Psoas muscle (tissue), 8 donors: ENCODE results near the gene B3GNT4. TPM values are rescaled to one million over a fixed set of nuclear protein-coding genes. Genes with fewer than 3 reads are reported as not detected.
A peak's percentile ranks its signal among the peaks of the same experiment; 100 is the strongest.

Experiments
- ATAC-seq, 4 donors: fragments of 200-7000 bp; cut with Tn5 transposase; one replicate each; pipeline ENCODE4 v1.9.1; 2020; ENCODE audit warnings: moderate library complexity in 3 of 4, mild to moderate bottlenecking in 2 of 4
- DNase-seq, 2 donors: peaks; one replicate each; pipeline ENCODE4 v3.0.0-alpha.2; 2020
- H3K27ac ChIP-seq: fragments of 200-600 bp; one replicate; pipeline ENCODE4 v1.8.0; 2022
- H3K27me3 ChIP-seq, 3 donors: fragments of 200-600 bp in 1 of 3; one replicate each; pipeline versions ENCODE4 v1.6.1 to v1.8.0; 2013 to 2022; ENCODE audit warnings: low read length in 2 of 3, mild to moderate bottlenecking in 2 of 3, moderate library complexity in 1 of 3; ENCODE audit not compliant: insufficient read depth in 3 of 3
- H3K36me3 ChIP-seq, 2 donors: fragments of 200-600 bp in 1 of 2; one replicate each; pipeline versions ENCODE4 v1.6.1 to v1.8.0; 2013 to 2022; ENCODE audit warnings: low read depth in 1 of 2, mild to moderate bottlenecking in 1 of 2, moderate library complexity in 1 of 2; ENCODE audit not compliant: insufficient read depth in 1 of 2
- H3K4me1 ChIP-seq: fragments of 200-600 bp; one replicate; pipeline ENCODE4 v1.8.0; 2022
- H3K4me3 ChIP-seq: fragments of 200-600 bp; one replicate; pipeline ENCODE4 v1.8.0; 2022; ENCODE audit warnings: mild to moderate bottlenecking
- H3K9me3 ChIP-seq: fragments of 200-600 bp; one replicate; pipeline ENCODE4 v1.8.0; 2022
- WGBS, 3 donors: extraction: QIAGEN DNeasy Blood & Tissue Kit; methylation state at CpG; one replicate each; pipeline versions ENCODE4 v1.1.6 to v1.1.7; 2013; 5-methylcytosine and 5-hydroxymethylcytosine counted together
- intact Hi-C, 2 donors: fragments of 100-400 bp; cut with DNase I; formaldehyde crosslinking; loops; one replicate each; pipeline versions ENCODE4 v1.11.0 to v1.14.2; 2022
- polyA plus RNA-seq, 3 donors: library from polyadenylated mRNA; stranded (reverse); fragments of 200-250 nt; gene quantifications; one replicate each; pipeline ENCODE4 v1.2.3, GENCODE V29; 2013
- total RNA-seq, 4 donors: library from RNA; stranded (reverse); fragmentation: NEBNext Ultra II Directional in 2 of 4; extraction: Animal tissue kit (Norgen Biotek cat#: 25700) in 2 of 4; gene quantifications; one replicate each; pipeline versions ENCODE4 v1.2.1 to v1.2.4, GENCODE V29; 2021 to 2023
- TF ChIP-seq, protein P1 (sequence below): fragments of 200-600 bp; IDR thresholded peaks from one replicate; pipeline ENCODE4 v1.8.0; 2022; ENCODE audit warnings: antibody characterized with exemption
- donor health status: healthy with polysubstance abuse.
- donor health status: DM: no; HTN: no; CAD: no; lungs with moderate emphysema.
- donor health status: Bipolar disorder and iron deficiency.
- donor health status: healthy.
- donor health status: DM: yes; HTN: yes; CAD: no.
- donor health status: DM: no; HTN: no; CAD: no.
- donor health status: DM: no; HTN: no; CAD: no.
- donor health status: DM: yes; HTN: yes; CAD: no.

Gene B3GNT4
- total and polyA plus RNA-seq, 7 donors: 0.30 to 1.3 (median 0.43) TPM; not detected in 3

DNA sequence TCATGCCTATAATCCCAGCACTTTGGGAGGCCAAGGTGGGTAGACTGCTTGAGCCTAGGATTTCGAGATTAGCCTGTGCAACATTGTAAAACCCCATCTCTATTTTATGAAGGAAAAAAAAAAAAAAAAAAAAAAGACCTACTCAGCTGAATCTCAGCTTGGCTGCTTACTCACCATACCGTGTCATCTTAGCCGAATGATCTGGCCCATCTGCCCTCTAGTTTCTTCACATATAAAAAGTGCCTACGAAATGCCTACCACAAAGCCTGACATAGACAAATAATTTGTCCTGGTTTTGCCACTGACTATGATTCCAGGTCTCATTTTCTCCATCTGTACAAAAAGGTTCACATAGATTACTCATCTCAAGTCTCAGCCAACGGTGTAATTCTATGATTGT lies 12.3 kb downstream of the B3GNT4 start:
- Histone ChIP-seq H3K36me3 (peaks cover 21 to 98% of the 10 kb centered on the region in 2 donors), H3K27ac (no peak overlapping the region), H3K27me3 (no peaks in the 10 kb centered on the region), H3K4me1 (no peaks in the 10 kb centered on the region), H3K9me3 (no peaks in the 10 kb centered on the region), H3K4me3 (no peak overlapping the region)
- DNase-seq (no peak), ATAC-seq (no peak)
- WGBS, 3 donors: 76 to 91% (median 81%) methylated on average over 5 of the region's 5 CpGs
- TF ChIP-seq, protein P1, sequence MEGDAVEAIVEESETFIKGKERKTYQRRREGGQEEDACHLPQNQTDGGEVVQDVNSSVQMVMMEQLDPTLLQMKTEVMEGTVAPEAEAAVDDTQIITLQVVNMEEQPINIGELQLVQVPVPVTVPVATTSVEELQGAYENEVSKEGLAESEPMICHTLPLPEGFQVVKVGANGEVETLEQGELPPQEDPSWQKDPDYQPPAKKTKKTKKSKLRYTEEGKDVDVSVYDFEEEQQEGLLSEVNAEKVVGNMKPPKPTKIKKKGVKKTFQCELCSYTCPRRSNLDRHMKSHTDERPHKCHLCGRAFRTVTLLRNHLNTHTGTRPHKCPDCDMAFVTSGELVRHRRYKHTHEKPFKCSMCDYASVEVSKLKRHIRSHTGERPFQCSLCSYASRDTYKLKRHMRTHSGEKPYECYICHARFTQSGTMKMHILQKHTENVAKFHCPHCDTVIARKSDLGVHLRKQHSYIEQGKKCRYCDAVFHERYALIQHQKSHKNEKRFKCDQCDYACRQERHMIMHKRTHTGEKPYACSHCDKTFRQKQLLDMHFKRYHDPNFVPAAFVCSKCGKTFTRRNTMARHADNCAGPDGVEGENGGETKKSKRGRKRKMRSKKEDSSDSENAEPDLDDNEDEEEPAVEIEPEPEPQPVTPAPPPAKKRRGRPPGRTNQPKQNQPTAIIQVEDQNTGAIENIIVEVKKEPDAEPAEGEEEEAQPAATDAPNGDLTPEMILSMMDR: no peak
- intact Hi-C loops: no loop called here

DNA sequence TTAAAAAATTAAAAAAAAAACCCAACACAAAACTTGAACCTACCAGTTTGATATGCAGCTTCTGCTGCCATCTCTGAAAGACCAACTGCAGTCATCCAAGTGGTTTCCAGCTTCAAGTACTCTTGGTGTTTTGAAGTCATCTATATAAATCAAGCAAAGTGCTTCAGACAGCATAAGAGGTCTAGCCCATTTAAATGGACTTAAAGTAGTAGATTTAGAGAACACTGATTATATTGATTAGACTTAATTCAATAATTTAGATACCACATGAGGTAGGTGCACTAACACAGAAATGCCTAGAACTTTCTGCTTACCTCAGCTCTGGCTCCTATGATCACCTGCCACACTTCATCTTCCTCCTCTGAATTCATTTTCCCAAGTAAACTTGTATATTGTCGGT lies 12.9 kb downstream of the B3GNT4 start:
- Histone ChIP-seq H3K27ac (no peak overlapping the region), H3K9me3 (no peaks in the 10 kb centered on the region), H3K4me3 (no peak overlapping the region), H3K4me1 (no peaks in the 10 kb centered on the region), H3K36me3 (peaks cover 22 to 98% of the 10 kb centered on the region in 2 donors), H3K27me3 (no peaks in the 10 kb centered on the region)
- DNase-seq (no peak), ATAC-seq (no peak)
- intact Hi-C loops: no loop called here
- WGBS, 3 donors: 96 to 100% (median 97%) methylated on average over 1 of the region's 1 CpG
- TF ChIP-seq, protein P1: no peak

GRCh38 chr12:122225683-122226365 lies 22.3 kb downstream of the B3GNT4 start, which contains the start of gene DIABLO:
DIABLO (minus strand) TSS chr12:122226052; CDS start chr12:122226014, 38 bp downstream.
- Histone ChIP-seq H3K4me3 (peak within 1 kb of the TSS; percentile 96), H3K27ac (peak within 1 kb of the TSS; percentile 97), H3K4me1 (peaks cover 19% of the 10 kb centered on the region), H3K9me3 (no peaks in the 10 kb centered on the region), H3K27me3 (no peaks in the 10 kb centered on the region), H3K36me3 (peaks cover 10 to 62% of the 10 kb centered on the region in 2 donors)
- peak; percentile 96 to 98 (median 97) for ATAC-seq
- WGBS, 3 donors: 0% methylated on average over 65 to 74 of the region's 74 CpGs
- TF ChIP-seq, protein P1: no peak
- peak; percentile 100 for DNase-seq
- intact Hi-C loops: no loop called here

DNA sequence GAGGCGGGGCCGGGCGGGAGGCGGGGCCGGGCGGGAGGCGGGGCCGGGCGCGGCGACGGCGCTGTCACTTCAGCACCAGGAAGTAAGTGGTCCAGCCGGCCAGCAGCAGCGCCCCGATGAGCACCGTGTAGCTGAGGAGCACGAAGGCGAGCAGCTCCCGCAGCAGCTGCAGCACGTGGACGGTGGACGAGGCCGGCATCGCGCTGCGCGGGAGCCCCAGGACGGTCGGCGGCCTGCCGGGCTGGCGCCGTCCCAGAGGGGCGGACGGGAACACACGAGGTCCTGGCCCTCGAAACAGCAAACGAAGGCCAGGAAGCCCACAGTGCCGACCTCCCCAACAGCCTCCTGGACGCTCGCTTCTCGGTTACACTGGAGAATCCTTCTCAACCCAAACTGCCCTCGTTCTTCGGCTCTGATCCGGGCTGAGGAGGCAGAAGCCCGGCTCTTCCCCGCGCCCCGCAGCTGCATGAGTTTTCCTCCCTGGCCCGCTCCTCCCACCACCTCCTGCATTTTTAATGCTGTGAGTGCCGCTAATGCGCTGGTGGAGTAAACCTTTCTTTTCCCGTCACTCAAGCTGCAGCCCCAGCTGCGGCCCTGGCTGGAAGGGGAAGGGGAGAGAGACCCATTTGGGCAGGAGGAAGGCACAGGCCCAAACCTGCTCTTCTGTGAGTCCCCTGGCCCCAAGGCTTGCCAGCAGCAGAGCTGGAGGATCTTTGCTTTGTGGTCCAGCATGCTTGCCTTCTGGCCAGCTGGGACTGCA lies 23.0 kb downstream of the B3GNT4 start:
- Histone ChIP-seq H3K27me3 (no peaks in the 10 kb centered on the region), H3K9me3 (no peaks in the 10 kb centered on the region), H3K4me3 (peak overlapping the region; percentile 96), H3K4me1 (peaks cover 19% of the 10 kb centered on the region), H3K27ac (peak overlapping the region; percentile 54), H3K36me3 (peaks cover 8 to 62% of the 10 kb centered on the region in 2 donors)
- WGBS, 3 donors: 2 to 8% (median 5%) methylated on average over 45 to 55 of the region's 55 CpGs
- peak in 1 of 2 donors; percentile 56 for DNase-seq
- intact Hi-C loops: no loop called here
- TF ChIP-seq, protein P1: no peak
- no peak for ATAC-seq
